ENCODE measurements around the gene NCAM2. TPM values are rescaled to one million over a fixed set of nuclear protein-coding genes. Genes with fewer than 3 reads are reported as not detected.

The NCAM2 gene
- total and polyA plus RNA-seq, 9 donors: 0.35 to 6.8 (median 1.2) TPM

DNA sequence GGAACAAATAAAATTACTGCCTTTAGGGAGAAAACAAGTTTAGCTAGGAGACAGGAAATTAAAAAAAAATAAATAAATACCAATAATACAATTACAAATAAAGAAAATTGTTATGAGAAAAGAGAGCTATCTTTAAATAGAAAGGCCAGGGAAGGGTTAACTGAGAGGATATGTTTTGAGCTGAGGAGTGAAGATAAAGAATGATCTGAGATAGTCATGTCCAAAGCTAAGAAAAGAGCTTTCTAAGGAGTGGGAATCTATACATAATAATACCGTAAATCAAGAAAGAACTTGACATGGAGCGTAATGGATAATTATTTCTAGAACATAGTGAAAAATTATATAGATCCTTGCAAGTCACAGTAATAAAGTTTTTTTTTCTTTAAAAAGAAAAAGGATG lies 176.5 kb downstream of the NCAM2 start:
- TF ChIP-seq, protein P1, sequence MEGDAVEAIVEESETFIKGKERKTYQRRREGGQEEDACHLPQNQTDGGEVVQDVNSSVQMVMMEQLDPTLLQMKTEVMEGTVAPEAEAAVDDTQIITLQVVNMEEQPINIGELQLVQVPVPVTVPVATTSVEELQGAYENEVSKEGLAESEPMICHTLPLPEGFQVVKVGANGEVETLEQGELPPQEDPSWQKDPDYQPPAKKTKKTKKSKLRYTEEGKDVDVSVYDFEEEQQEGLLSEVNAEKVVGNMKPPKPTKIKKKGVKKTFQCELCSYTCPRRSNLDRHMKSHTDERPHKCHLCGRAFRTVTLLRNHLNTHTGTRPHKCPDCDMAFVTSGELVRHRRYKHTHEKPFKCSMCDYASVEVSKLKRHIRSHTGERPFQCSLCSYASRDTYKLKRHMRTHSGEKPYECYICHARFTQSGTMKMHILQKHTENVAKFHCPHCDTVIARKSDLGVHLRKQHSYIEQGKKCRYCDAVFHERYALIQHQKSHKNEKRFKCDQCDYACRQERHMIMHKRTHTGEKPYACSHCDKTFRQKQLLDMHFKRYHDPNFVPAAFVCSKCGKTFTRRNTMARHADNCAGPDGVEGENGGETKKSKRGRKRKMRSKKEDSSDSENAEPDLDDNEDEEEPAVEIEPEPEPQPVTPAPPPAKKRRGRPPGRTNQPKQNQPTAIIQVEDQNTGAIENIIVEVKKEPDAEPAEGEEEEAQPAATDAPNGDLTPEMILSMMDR (IDR thresholded peaks at IDR 0.05): no peak
- TF ChIP-seq EP300 (IDR thresholded peaks at IDR 0.05) (no peak), POLR2A (IDR thresholded peaks at IDR 0.05) (no peak)
- no peak overlapping the region for H3K27ac ChIP-seq
- no peak for DNase-seq
- no peaks in the 10 kb centered on the region for H3K4me1 ChIP-seq (ENCODE audit: insufficient read depth)
- no peaks in the 10 kb centered on the region for H3K36me3 ChIP-seq
- intact Hi-C loops (cut with DNase I): no loop called here
- H3K4me3 ChIP-seq: no peak overlapping the region
- 77 to 90% (median 89%) methylated on average over 2 of the region's 2 CpGs for WGBS, 3 donors
- no peaks in the 10 kb centered on the region for H3K9me3 ChIP-seq
- H3K27me3 ChIP-seq: no peaks in the 10 kb centered on the region

DNA sequence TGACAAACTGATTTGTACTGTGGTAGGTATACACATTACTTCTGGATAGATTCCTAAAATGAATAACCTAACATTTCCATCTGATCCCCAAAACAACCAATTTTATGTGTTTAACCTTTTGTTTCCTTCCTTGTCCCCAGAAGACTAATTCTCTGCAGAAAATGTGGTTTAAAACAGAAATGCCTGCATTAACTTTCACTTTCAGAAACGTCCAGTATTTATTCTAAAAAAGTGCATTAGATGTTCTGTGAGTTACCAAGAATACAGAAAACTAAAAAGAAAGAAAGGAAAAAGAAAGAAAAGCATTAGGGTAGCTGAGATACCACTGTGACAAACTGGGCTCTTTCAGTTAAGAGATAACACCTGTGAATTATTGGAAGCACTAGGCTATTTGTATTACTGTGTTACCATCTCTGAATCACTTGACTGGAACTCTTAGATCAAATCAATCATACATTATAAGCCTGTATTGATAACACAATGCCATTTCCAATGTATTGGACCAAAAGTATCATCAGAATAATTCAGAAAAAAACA lies 177.7 kb downstream of the NCAM2 start:
- Histone ChIP-seq H3K36me3 (no peaks in the 10 kb centered on the region), H3K4me3 (no peak overlapping the region), H3K4me1 (ENCODE audit: insufficient read depth) (no peaks in the 10 kb centered on the region), H3K27me3 (no peaks in the 10 kb centered on the region), H3K27ac (no peak overlapping the region), H3K9me3 (no peaks in the 10 kb centered on the region)
- intact Hi-C loops (cut with DNase I): no loop called here
- DNase-seq: no peak
- WGBS, 3 donors: 0 to 2% (median 1%) methylated on average over 1 of the region's 1 CpG
- TF ChIP-seq, protein P1 (IDR thresholded peaks at IDR 0.05): no peak
- TF ChIP-seq POLR2A (IDR thresholded peaks at IDR 0.05): no peak
- TF ChIP-seq EP300 (IDR thresholded peaks at IDR 0.05): no peak

DNA sequence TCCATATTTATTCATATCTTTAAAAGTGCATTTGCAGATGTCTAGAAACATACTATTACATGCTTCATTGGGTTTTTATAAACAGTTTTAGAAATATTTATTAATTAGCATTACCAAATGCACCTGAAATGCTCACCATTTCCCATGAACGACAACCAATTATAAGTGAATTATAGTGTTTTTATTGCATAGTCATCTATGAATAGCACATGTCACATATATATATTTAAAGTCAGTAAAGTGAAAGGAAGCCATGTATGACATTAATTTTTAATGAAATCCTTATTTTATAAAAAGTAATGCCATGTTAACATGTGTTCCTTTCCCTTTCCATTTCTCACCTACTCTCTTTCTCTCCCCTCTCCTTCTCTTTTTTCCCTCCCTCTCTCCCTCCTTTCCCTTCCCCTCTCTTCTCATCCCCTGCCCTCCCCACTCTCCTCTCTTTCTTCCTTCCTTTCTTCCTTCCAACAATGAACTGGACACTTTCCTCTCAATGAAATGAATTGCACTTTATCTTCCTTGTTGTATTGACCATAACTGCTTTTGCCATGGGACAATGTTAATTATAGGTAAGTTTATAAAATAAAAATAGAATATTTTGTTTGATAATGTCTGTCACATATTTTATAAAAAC lies 179.3 kb downstream of the NCAM2 start:
- no peak for DNase-seq
- intact Hi-C loops (cut with DNase I): no loop called here
- Histone ChIP-seq H3K4me3 (no peak overlapping the region), H3K36me3 (no peaks in the 10 kb centered on the region), H3K4me1 (ENCODE audit: insufficient read depth) (no peaks in the 10 kb centered on the region), H3K9me3 (no peaks in the 10 kb centered on the region), H3K27me3 (no peaks in the 10 kb centered on the region), H3K27ac (no peak overlapping the region)
- TF ChIP-seq, protein P1 (IDR thresholded peaks at IDR 0.05): no peak
- no peak for TF ChIP-seq POLR2A (IDR thresholded peaks at IDR 0.05)
- no peak for TF ChIP-seq EP300 (IDR thresholded peaks at IDR 0.05)
- WGBS, 3 donors: 92 to 97% (median 94%) methylated on average over 1 of the region's 1 CpG

DNA sequence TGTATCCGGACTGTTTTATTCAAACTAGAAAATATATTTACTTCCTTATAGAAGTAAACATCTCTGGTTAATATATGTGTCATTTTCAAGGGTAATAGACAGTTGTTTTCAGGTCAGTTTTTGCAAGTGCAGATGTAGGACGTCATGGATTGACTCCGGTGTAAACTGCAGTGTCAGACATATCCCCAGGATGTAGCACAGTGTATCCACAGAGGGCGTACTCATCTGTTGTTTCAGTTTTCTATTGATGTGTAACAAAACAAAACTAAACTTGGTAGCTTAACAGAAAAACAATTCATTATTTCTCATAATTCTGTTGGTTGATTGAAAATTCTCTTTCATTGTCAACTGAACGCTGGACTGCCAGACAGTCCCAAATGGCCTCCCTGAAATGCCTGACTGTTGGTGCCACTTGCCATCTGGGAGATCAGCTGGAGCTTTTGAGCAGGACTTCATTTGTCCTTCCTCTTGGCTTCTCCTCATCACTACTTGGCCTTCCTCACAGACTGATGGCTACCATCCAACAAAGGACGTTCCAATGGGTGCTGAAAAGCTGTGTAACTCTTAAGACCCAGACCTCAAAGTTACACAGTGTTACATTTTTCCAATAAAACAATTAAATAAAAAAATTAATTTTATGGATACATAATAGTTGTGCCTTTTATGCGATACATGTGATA lies 181.6 kb downstream of the NCAM2 start:
- Histone ChIP-seq H3K36me3 (no peaks in the 10 kb centered on the region), H3K27me3 (no peaks in the 10 kb centered on the region), H3K9me3 (no peaks in the 10 kb centered on the region), H3K4me1 (ENCODE audit: insufficient read depth) (no peaks in the 10 kb centered on the region), H3K4me3 (no peak overlapping the region), H3K27ac (no peak overlapping the region)
- TF ChIP-seq, protein P1 (IDR thresholded peaks at IDR 0.05): no peak
- TF ChIP-seq POLR2A (IDR thresholded peaks at IDR 0.05) (no peak), EP300 (IDR thresholded peaks at IDR 0.05) (no peak)
- intact Hi-C loops (cut with DNase I): no loop called here
- WGBS, 3 donors: 78 to 81% (median 80%) methylated on average over 7 of the region's 7 CpGs
- no peak for DNase-seq

Measured in ovary (tissue), 9 donors.